ENCODE measurements around the gene PRCD.

DNA sequence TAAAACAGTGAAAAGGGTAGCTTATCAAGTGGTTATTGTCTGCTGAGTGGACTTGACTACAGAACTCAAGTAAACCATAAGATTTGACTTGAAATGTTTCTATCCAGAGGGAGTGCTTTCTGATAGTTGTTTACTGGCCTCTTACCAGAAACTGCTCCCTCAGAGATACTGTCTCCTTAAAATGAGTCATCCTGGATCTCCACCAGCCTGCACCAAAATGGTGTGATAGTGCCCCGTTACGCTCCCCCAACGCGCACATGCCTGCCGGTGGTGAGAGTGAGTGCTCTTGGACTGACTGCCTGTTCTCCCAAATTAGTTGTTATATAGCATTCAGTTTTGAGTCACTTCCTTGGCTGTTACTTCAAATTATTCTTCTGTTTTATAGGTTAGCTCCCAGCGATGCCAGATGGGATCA is 22.9 kb downstream of the PRCD start:
- TF ChIP-seq, protein P1, sequence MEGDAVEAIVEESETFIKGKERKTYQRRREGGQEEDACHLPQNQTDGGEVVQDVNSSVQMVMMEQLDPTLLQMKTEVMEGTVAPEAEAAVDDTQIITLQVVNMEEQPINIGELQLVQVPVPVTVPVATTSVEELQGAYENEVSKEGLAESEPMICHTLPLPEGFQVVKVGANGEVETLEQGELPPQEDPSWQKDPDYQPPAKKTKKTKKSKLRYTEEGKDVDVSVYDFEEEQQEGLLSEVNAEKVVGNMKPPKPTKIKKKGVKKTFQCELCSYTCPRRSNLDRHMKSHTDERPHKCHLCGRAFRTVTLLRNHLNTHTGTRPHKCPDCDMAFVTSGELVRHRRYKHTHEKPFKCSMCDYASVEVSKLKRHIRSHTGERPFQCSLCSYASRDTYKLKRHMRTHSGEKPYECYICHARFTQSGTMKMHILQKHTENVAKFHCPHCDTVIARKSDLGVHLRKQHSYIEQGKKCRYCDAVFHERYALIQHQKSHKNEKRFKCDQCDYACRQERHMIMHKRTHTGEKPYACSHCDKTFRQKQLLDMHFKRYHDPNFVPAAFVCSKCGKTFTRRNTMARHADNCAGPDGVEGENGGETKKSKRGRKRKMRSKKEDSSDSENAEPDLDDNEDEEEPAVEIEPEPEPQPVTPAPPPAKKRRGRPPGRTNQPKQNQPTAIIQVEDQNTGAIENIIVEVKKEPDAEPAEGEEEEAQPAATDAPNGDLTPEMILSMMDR (IDR thresholded peaks at IDR 0.05), result no peak
- TF ChIP-seq POLR2A (IDR thresholded peaks at IDR 0.05) (no peak), POLR2AphosphoS5 (IDR thresholded peaks at IDR 0.05; ENCODE audit: insufficient read depth in 1 of 2, low read depth in 1 of 2) (peak in 1 of 2 donors; percentile 37)

Measured in vagina (tissue), 2 donors.